OCI-LY7 (cell line): Measurements from ENCODE around the gene DPEP1. TPM values are rescaled to one million over a fixed set of nuclear protein-coding genes. Genes with fewer than 3 reads are reported as not detected.
"Not testable (repeated sequence)": the region's sequence is repeated elsewhere in the genome, so short reads cannot be mapped to it uniquely, and the experiment has no call there.

ENCODE experiments used
- BruUV-seq: library from RNA; stranded (reverse); fragments of 400-500 nt; replicated peaks from 2 replicates; lab custom pipeline; 2021; lab: Mats Ljungman, UMichigan
- CTCF ChIA-PET: fragments of 300-600 bp; sonication (Branson Sonifier 250); formaldehyde crosslinking; loops from one replicate; lab custom pipeline; 2022; ENCODE audit warnings: antibody characterized with exemption; ENCODE audit not compliant: unreplicated experiment; lab: Charles Lee
- POLR2A ChIA-PET: fragments of 300-600 bp; sonication (Branson Sonifier 250); formaldehyde crosslinking; loops from one replicate; lab custom pipeline; 2022; ENCODE audit warnings: antibody characterized with exemption; lab: Charles Lee
- DNase-seq: peaks from one replicate; pipeline ENCODE4 v3.0.0-alpha.2; 2015; ENCODE audit warnings: low spot score
- H2AFZ ChIP-seq: fragments of 200-600 bp; sonication (generic), shearing (Covaris generic); 2 replicates; pipeline ENCODE4 v1.6.1; 2014; ENCODE audit warnings: mild to moderate bottlenecking, antibody characterized with exemption, low read length, moderate library complexity
- H3K27ac ChIP-seq: fragments of 200-600 bp; sonication (generic); 2 replicates; pipeline ENCODE4 v1.5.1; 2014; ENCODE audit warnings: mixed run types, low read depth, mild to moderate bottlenecking, moderate library complexity, low read length, inconsistent platforms; ENCODE audit not compliant: poor library complexity, severe bottlenecking
- H3K36me3 ChIP-seq: fragments of 200-600 bp; sonication (generic); 2 replicates; pipeline ENCODE4 v1.6.1; 2014; ENCODE audit warnings: mild to moderate bottlenecking, antibody characterized with exemption, low read length, moderate library complexity, mixed read lengths; ENCODE audit not compliant: insufficient read depth
- H3K4me1 ChIP-seq: fragments of 200-600 bp; sonication (generic); 2 replicates; pipeline ENCODE4 v1.5.1; 2014; ENCODE audit warnings: mild to moderate bottlenecking, low read length; ENCODE audit not compliant: insufficient read depth, poor library complexity, severe bottlenecking
- H3K4me2 ChIP-seq: fragments of 200-600 bp; sonication (generic); 2 replicates; pipeline ENCODE4 v1.6.1; 2014; ENCODE audit warnings: mild to moderate bottlenecking, low read length
- H3K4me3 ChIP-seq: fragments of 200-600 bp; sonication (generic); 2 replicates; pipeline ENCODE4 v1.5.1; 2014; ENCODE audit warnings: mild to moderate bottlenecking, low read depth, low read length; ENCODE audit not compliant: poor library complexity, severe bottlenecking
- H3K79me2 ChIP-seq: fragments of 200-600 bp; sonication (generic); 2 replicates; pipeline ENCODE4 v1.6.1; 2016; ENCODE audit warnings: low read depth, mild to moderate bottlenecking, low read length, moderate library complexity, mixed read lengths; ENCODE audit not compliant: insufficient read depth
- H3K9me2 ChIP-seq: fragments of 200-600 bp; sonication (generic); 2 replicates; pipeline ENCODE4 v1.6.1; 2016; ENCODE audit warnings: mild to moderate bottlenecking, low read length, mixed read lengths; ENCODE audit not compliant: insufficient read depth
- H3K9me3 ChIP-seq: fragments of 200-600 bp; sonication (generic); 2 replicates; pipeline ENCODE4 v1.6.1; 2014; ENCODE audit warnings: mild to moderate bottlenecking, mixed run types, low read length, mixed read lengths
- H4K20me1 ChIP-seq: fragments of 200-600 bp; sonication (generic); 2 replicates; pipeline ENCODE4 v1.6.1; 2014; ENCODE audit warnings: mild to moderate bottlenecking, antibody characterized with exemption, low read length, moderate library complexity, mixed read lengths; ENCODE audit not compliant: insufficient read depth
- EZH2phosphoT487 ChIP-seq: fragments of 200-600 bp; sonication (generic); IDR thresholded peaks from 2 replicates; pipeline ENCODE4 v1.6.1; 2018; ENCODE audit warnings: low read depth, borderline replicate concordance, mild to moderate bottlenecking, mixed run types, antibody characterized with exemption, low read length, moderate library complexity, mixed read lengths
- intact Hi-C: fragments of 100-400 bp; cut with micrococcal nuclease; formaldehyde crosslinking; loops from one replicate; pipeline ENCODE4 v1.10.0; 2022; ENCODE audit not compliant: unreplicated experiment
- total RNA-seq, 2 experiments: library from RNA; depleted of rRNA in 1 of 2; stranded (reverse); fragments of >200 nt in 1 of 2; shearing (Covaris generic) in 1 of 2; gene quantifications; 2 replicates each; pipeline ENCODE4 v1.2.3, GENCODE V29; 2014 to 2022
- TF ChIP-seq, protein P1 (sequence below): fragments of 200-600 bp; sonication (generic); conservative IDR thresholded peaks from 2 replicates; pipeline ENCODE4 v1.5.1; 2014; ENCODE audit warnings: mild to moderate bottlenecking, antibody characterized with exemption, low read length, moderate library complexity, mixed read lengths

The DPEP1 gene
- total RNA-seq, 2 experiments from 2014 or later = not detected

- H4K20me1 ChIP-seq = no peaks in the 10 kb centered on the region
- ChIA-PET POLR2A (no interaction called here), CTCF (interaction anchor here (0.6 kb wide), 1 partner anchor 235 kb away, joined by 3 read pairs; no protein-coding TSS in a partner anchor)
- H3K9me3 ChIP-seq = no peaks in the 10 kb centered on the region
- H3K36me3 ChIP-seq = peaks cover 2% of the 10 kb centered on the region; the same call in 1 of the 2 replicates
- no TSS peak for BruUV-seq
- TF ChIP-seq, protein P1, sequence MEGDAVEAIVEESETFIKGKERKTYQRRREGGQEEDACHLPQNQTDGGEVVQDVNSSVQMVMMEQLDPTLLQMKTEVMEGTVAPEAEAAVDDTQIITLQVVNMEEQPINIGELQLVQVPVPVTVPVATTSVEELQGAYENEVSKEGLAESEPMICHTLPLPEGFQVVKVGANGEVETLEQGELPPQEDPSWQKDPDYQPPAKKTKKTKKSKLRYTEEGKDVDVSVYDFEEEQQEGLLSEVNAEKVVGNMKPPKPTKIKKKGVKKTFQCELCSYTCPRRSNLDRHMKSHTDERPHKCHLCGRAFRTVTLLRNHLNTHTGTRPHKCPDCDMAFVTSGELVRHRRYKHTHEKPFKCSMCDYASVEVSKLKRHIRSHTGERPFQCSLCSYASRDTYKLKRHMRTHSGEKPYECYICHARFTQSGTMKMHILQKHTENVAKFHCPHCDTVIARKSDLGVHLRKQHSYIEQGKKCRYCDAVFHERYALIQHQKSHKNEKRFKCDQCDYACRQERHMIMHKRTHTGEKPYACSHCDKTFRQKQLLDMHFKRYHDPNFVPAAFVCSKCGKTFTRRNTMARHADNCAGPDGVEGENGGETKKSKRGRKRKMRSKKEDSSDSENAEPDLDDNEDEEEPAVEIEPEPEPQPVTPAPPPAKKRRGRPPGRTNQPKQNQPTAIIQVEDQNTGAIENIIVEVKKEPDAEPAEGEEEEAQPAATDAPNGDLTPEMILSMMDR = no peak
- TF ChIP-seq EZH2phosphoT487 = no peak
- no peak overlapping the region for H3K4me3 ChIP-seq
- no peak overlapping the region for H3K27ac ChIP-seq
- H3K9me2 ChIP-seq = no peaks in the 10 kb centered on the region
- DNase-seq = no peak
- H3K4me1 ChIP-seq = peaks cover 33% of the 10 kb centered on the region
- intact Hi-C loops = loop anchor here (5.0 kb wide), 1 partner anchor 72 kb away; no protein-coding TSS in a partner anchor
- no peak overlapping the region for H3K4me2 ChIP-seq
- H2AFZ ChIP-seq = no peak overlapping the region
- no peaks in the 10 kb centered on the region for H3K79me2 ChIP-seq
Measured at GRCh38 chr16:89570342-89570923, 43.0 kb upstream of the DPEP1 start.

- H3K36me3 ChIP-seq, H4K20me1 ChIP-seq, H3K9me2 ChIP-seq, DNase-seq, H3K79me2 ChIP-seq, BruUV-seq, H3K27ac ChIP-seq, H3K4me3 ChIP-seq, POLR2A ChIA-PET, CTCF ChIA-PET, H2AFZ ChIP-seq, H3K4me2 ChIP-seq, H3K9me3 ChIP-seq: not testable (repeated sequence)
- peaks cover 26% of the 10 kb centered on the region for H3K4me1 ChIP-seq
- intact Hi-C loops = loop anchor here (5.0 kb wide), 1 partner anchor 71 kb away; no protein-coding TSS in a partner anchor
Measured at GRCh38 chr16:89570983-89571598, 42.4 kb upstream of the DPEP1 start.

GRCh38 chr16:89571636-89572035 lies 41.8 kb upstream of the DPEP1 start:
- POLR2A ChIA-PET = no interaction called here
- intact Hi-C loops = loop anchor here (5.0 kb wide), 1 partner anchor 71 kb away; no protein-coding TSS in a partner anchor
- Histone ChIP-seq H4K20me1 (no peaks in the 10 kb centered on the region), H3K4me2 (no peak overlapping the region), H3K36me3 (no peaks in the 10 kb centered on the region), H3K79me2 (no peaks in the 10 kb centered on the region), H2AFZ (no peak overlapping the region; the same call in 1 of the 2 replicates), H3K27ac (no peak overlapping the region), H3K9me2 (no peaks in the 10 kb centered on the region), H3K4me3 (no peak overlapping the region), H3K9me3 (no peaks in the 10 kb centered on the region), H3K4me1 (peaks cover 23% of the 10 kb centered on the region)
- CTCF ChIA-PET = no interaction called here
- DNase-seq = no peak
- BruUV-seq = no TSS peak
- TF ChIP-seq, protein P1 = no peak
- no peak for TF ChIP-seq EZH2phosphoT487
